ELF-1 (cell line): ENCODE results near the gene SPATC1L.

Experiments used
- DNase-seq: peaks from one replicate; pipeline ENCODE4 v3.0.0-alpha.2; 2016; ENCODE audit warnings: low read depth, low spot score

Gene SPATC1L

DNA sequence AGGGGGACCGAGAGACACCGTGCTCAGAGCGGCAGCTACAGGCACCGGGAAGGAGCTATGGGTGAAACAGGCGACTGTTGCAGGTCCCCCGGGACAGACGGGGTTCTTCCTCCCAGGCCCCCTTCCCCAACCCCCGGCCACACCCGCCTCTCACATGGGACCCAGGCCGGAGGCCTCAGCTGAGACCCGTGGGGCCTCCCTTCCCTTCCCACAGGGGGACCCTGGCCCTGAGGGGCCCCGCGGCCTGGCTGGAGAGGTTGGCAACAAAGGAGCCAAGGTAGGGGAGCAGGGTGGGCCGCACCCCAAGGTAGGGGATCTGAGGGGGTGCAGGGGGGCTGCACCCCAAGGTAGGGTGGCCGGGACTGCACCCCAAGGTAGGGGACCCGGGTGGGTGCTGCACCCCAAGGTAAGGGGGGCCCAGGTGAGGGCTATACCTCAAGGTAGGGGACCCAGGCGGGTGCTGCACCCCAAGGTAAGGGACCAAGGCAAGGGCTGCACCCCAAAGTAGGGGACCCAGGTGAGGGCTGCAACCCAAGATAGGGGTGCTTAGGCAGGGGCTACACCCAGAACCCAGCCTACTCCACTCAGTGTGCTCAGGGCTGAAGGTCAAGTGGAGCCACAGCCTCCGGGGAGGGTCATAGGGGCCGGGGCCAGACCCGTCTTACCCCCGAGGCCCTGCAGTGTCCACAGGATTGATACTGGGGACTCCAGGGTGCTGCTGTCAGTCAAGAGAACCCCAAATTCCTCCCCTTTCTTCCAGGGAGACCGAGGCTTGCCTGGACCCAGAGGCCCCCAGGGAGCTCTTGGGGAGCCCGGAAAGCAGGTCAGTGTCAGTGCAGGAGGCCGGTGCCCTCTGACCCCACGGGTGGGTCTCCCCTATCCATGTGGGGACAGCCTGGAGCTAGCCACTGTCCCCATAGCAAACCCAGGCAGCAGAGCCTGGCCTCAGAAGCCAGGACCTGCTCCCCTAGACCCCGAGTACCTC, 63.7 kb downstream of the SPATC1L start:
- no peak for DNase-seq

DNA sequence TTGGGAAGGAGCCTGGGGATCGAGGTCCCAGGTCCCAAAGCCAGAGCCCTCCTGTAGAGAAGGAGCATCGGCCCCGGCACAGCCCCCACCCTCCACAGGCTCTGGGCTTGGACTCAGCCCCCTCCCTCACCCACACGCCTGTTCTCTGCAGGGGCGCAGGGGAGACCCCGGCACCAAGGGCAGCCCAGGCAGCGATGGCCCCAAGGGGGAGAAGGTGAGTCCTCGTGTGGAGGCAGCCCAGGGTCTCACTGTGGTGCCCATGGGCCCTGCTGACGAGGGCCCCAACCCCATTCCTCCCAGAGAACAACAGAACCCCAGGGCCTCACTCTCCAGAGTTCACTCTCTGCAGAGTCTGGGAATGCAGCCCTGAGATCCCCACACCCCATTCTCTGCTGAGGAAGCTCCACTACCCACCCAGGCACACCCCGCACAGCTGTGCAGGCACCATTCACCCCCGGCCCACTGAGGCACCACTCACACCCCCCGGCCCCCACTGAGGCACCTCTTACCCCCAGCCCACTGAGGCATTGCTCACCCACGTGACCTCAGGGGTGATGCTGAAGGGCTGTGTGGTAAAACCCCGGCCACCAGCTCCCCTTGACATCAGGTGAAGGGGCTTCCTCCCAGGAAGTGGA, 64.5 kb downstream of the SPATC1L start:
- no peak for DNase-seq

DNA sequence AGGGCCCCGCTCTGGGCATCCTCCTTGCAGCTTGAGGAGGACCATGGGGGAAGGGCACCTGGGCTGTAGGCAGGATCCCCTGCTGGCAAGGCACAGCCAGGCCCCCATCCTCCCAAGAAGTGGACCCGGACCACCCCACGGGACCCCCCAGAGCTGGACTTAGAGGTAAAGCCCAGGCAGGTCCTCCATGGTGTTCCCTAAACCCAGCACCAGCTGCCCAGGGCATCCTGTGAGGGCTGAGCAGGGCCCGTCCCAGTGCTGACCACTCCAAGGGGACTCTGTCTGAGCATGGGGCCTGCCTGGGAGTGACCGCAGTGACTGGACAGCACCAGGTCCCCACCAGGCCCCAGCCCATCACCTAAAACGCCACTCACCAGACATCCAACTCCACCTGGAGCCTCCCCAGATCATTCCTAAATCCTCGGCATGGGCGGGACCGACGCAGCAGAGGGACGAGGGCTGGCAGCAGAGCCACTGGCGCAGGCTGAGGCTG, 65.1 kb downstream of the SPATC1L start:
- DNase-seq: no peak

DNA sequence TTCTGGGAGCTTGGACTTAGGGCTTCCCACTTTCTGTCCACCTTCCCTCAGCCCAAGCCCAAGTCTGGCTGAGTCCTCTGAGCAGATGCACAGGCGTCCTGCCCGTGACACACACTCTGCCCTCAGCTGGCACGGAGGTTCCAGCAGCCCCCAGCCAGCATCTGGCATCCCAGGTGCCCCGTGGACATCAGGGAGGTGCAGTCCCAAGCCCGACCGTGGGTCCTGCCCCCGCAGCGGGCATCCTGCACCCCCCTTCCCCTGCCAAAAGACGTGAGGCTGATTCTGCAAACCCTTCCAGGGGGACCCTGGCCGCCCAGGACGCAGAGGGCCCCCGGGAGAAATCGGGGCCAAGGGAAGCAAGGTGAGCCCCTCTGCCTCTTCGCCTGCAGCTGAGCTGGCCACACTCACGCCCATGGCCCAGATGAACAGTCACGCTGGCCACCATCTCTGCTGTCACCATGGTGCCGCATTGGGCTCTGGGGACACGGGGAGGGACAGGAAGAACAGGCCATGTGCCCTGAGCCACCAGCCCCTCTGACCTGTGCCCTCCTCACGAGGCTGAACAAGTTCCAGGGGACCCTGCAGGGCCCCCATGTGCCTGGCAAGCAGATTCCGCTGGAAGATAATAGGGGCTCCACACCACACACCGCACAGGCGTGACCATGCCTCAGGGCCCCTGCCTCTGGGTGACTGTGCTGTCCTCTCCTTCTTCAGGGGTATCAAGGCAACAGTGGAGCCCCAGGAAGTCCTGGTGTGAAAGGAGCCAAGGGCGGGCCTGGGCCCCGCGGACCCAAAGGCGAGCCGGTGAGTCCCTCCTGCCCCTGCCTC, 65.7 kb downstream of the SPATC1L start:
- DNase-seq: no peak

DNA sequence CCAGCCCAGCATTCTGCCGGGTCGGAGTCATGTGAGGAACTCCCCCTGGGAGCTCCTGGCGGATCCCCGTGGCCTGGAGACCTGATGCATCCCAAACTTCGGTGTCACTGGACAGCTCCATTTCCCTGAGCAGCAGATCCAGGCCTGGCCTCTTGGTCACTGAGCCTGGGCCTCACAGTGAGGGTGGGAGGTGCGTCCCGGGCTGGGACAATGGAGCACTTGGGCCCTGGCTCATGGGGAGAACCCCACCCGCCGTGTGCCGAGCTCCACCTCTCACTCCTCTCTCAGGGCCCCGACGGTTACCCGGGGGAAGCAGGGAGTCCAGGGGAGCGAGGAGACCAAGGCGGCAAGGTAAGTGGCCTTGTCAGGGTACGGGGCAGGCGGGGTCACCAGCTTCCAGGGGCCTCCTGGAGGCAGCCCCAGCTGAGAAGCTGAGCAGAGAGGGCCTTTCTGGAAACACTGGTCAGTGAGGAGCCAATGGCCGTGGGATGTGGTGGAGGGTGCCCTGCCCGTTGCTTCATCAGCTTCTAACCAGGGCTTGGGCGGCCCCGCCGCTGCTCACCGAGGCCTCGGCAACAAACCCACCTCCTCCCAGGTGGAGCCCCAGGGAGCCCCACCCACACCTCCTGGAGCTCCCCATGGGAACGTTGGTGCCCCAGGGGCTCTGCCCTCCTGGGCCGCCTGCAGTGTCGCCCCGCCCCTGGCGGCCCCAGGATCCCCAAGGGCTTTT, 66.5 kb downstream of the SPATC1L start:
- DNase-seq: no peak

GRCh38 chr21:46116776-46117585, 67.3 kb downstream of the SPATC1L start:
- no peak for DNase-seq

GRCh38 chr21:46116189-46116775, 68.0 kb downstream of the SPATC1L start:
- DNase-seq: no peak

- DNase-seq: no peak
Measured at GRCh38 chr21:46115441-46116188, 68.6 kb downstream of the SPATC1L start.

DNA sequence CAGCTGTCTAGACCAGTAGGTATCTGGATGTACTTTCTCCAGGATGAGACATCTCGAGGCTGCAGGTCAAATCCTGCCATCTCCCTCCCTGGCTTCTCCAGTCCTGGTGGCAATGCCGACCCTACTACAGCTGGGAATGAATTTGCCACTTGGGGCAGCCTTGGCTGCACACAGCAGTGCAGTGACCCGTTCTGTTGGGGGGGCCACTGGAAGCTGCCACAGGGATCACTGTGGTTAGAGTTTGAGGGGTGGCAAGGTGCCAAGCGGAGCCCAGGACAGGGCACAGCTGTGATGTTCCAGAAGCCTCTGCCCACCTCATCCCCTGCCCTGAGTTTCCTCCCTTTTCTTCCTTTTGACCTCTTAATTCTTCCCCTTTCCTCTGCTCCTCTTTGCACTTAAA, 69.3 kb downstream of the SPATC1L start:
- no peak for DNase-seq

DNA sequence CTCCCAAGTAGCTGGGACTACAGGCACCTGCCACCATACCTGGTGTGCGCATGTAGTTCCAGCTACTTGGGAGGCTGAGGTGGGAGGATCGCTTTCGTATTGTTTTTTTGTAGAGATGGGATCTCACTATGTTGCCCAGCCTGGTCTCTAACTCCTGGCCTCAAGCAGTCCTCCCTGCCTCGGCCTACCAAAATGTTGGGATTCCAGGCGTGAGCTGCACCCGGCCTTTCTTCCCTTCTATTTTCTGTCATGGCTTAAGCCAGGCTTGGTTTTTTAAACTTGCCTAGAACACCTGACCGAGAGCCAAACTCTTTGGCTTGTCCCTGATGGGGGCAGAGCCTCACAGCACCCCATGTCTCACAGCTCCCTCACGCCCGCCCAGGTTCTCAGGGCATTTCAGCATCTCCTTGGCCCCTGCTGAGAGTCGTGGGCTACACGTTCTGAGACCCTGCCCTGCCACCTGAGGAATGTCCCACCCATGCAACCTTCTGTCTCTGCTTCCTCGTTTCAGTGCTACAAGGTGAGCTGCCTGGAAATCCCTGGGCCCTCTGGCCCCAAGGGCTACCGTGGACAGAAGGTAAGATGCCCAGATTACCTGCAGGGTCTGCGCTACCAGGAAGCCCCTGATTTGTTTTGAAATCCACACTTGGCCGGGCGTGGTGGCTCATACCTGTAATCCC, 70.6 kb downstream of the SPATC1L start:
- no peak for DNase-seq

DNA sequence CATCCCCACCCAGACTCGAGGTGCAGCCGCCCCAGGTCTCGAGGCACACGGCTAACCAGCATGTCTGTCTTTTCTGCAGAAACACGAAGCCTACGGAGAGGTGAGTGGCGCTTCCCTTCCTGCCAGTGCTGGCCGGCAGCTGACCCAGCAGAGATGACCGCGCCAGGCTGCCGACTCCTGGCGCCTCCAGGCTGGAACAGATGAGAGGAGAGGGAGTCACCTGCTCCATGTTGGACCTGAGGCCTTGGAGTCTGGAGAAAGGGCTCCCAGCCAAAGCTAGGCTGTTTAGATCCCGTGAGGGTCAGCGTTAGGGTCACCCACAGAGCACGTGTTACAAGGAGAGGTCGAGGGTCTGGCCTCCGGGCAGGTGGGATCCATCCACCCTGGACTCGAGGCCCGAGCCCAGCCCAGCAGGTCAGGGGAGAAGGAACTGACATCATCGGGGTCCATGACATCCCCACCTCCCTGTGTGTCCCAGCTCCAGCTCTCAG, 71.5 kb downstream of the SPATC1L start:
- no peak for DNase-seq

GRCh38 chr21:46111857-46112724, 72.2 kb downstream of the SPATC1L start:
- peak; percentile 0 for DNase-seq

DNA sequence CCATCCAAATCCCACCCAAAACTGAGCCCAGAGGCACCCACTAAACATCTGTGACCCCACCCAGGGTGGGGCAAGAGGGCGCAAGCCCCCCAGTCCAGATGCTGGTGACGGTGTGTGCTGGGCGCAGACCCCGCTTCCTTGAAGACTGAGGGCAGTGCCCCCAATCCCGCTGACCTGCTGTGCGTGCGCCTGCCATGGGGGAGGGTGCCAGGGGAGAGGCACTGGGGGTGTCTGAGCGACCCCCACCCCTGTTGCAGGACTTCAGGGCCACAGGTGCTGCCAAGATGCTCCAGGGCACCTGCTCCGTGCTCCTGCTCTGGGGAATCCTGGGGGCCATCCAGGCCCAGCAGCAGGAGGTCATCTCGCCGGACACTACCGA, 73.1 kb downstream of the SPATC1L start:
- DNase-seq: no peak
